Neural cell (in vitro differentiated cells): ENCODE results near the gene TNRC6C. TPM values are rescaled to one million over a fixed set of nuclear protein-coding genes. Genes with fewer than 3 reads are reported as not detected.

Experiments
- H2AFZ ChIP-seq: fragments of 200-600, 300-800 bp; sonication (generic), shearing (Covaris generic); 2 replicates; pipeline ENCODE4 v1.6.0; 2014; ENCODE audit warnings: low read depth, mild to moderate bottlenecking, antibody characterized with exemption, low read length, moderate library complexity
- H3F3A ChIP-seq: fragments of 200-600 bp; shearing (Covaris generic); 2 replicates; pipeline ENCODE4 v1.6.1; 2016; ENCODE audit warnings: mild to moderate bottlenecking, moderate library complexity, mixed read lengths, antibody characterized with exemption, low read length; ENCODE audit not compliant: insufficient read depth, poor library complexity, severe bottlenecking
- H3K27ac ChIP-seq: fragments of 200-600, 300-800 bp; sonication (generic), shearing (Covaris generic); 2 replicates; pipeline ENCODE4 v1.5.1; 2014; ENCODE audit warnings: mild to moderate bottlenecking, low read length, moderate library complexity
- H3K27me3 ChIP-seq: fragments of 300-800, 200-600 bp; sonication (generic), shearing (Covaris generic); 2 replicates; pipeline ENCODE4 v1.6.0; 2014; ENCODE audit warnings: mild to moderate bottlenecking, low read depth, low read length, moderate library complexity; ENCODE audit not compliant: insufficient read depth
- H3K36me3 ChIP-seq: fragments of 300-800, 200-600 bp; sonication (generic), shearing (Covaris generic); 2 replicates; pipeline ENCODE4 v1.5.1; 2014; ENCODE audit warnings: mild to moderate bottlenecking, antibody characterized with exemption, low read length, moderate library complexity; ENCODE audit not compliant: insufficient read depth
- H3K4me2 ChIP-seq: fragments of 300-800, 200-600 bp; sonication (generic), shearing (Covaris generic); 2 replicates; pipeline ENCODE4 v1.6.0; 2014; ENCODE audit warnings: mild to moderate bottlenecking, low read length
- H3K4me3 ChIP-seq: fragments of 300-800, 200-600 bp; sonication (generic), shearing (Covaris generic); 2 replicates; pipeline ENCODE4 v1.5.1; 2014; ENCODE audit warnings: mild to moderate bottlenecking, low read length, moderate library complexity
- H3K79me2 ChIP-seq: fragments of 200-600 bp; shearing (Covaris generic); replicated peaks from 2 replicates; pipeline ENCODE4 v1.6.0; 2014; ENCODE audit warnings: mild to moderate bottlenecking, low read length, moderate library complexity; ENCODE audit not compliant: insufficient read depth
- H3K9ac ChIP-seq: fragments of 300-800, 200-600 bp; sonication (generic), shearing (Covaris generic); 2 replicates; pipeline ENCODE4 v1.6.1; 2016; ENCODE audit warnings: mild to moderate bottlenecking, low read length, mixed read lengths
- H3K9me2 ChIP-seq: fragments of 200-600 bp; shearing (Covaris generic); 2 replicates; pipeline ENCODE4 v1.6.1; 2016; ENCODE audit warnings: mild to moderate bottlenecking, low read length, mixed read lengths; ENCODE audit not compliant: insufficient read depth
- H3K9me3 ChIP-seq: fragments of 200-600, 300-800 bp; sonication (generic), shearing (Covaris generic); 2 replicates; pipeline ENCODE4 v1.6.1; 2016; ENCODE audit warnings: mild to moderate bottlenecking, mixed run types, low read length, moderate library complexity, mixed read lengths
- H4K20me1 ChIP-seq: fragments of 200-600 bp; shearing (Covaris generic); 2 replicates; pipeline ENCODE4 v1.6.1; 2016; ENCODE audit warnings: mild to moderate bottlenecking, mixed run types; ENCODE audit not compliant: insufficient read depth
- CTCF ChIP-seq: fragments of 450-650 bp; IDR thresholded peaks from 2 replicates; pipeline ENCODE4 v1.5.1; 2014; ENCODE audit warnings: antibody characterized with exemption, mild to moderate bottlenecking, moderate library complexity; ENCODE audit not compliant: poor library complexity, severe bottlenecking
- EP300 ChIP-seq: fragments of 450-650 bp; conservative IDR thresholded peaks from 2 replicates; pipeline ENCODE4 v1.6.1; 2014; ENCODE audit warnings: antibody characterized with exemption, mild to moderate bottlenecking, moderate library complexity; ENCODE audit not compliant: poor library complexity, severe bottlenecking
- EZH2 ChIP-seq: fragments of 200-600, 300-800 bp; shearing (Covaris generic), sonication (generic); IDR thresholded peaks from 2 replicates; pipeline ENCODE4 v1.6.1; 2014; ENCODE audit warnings: antibody characterized with exemption, low read length, borderline replicate concordance, mild to moderate bottlenecking; ENCODE audit not compliant: insufficient read depth, poor library complexity, severe bottlenecking
- MXI1 ChIP-seq: fragments of 450-650 bp; conservative IDR thresholded peaks from 2 replicates; pipeline ENCODE4 v1.6.1; 2014; ENCODE audit warnings: antibody characterized with exemption, mild to moderate bottlenecking; ENCODE audit not compliant: poor library complexity, severe bottlenecking
- POLR2AphosphoS5 ChIP-seq: IDR thresholded peaks from 2 replicates; pipeline ENCODE4 v1.6.1; 2012
- RAD21 ChIP-seq: fragments of 450-650 bp; conservative IDR thresholded peaks from 2 replicates; pipeline ENCODE4 v1.6.1; 2014; ENCODE audit warnings: antibody characterized with exemption, mild to moderate bottlenecking, moderate library complexity
- SMC3 ChIP-seq: fragments of 450-650 bp; conservative IDR thresholded peaks from 2 replicates; pipeline ENCODE4 v1.6.1; 2014; ENCODE audit warnings: antibody characterized with exemption, mild to moderate bottlenecking, moderate library complexity; ENCODE audit not compliant: poor library complexity
- TAF1 ChIP-seq: IDR thresholded peaks from 2 replicates; pipeline ENCODE4 v1.6.1; 2012; ENCODE audit warnings: low read depth
- polyA plus RNA-seq: library from polyadenylated mRNA; depleted of rRNA; stranded (reverse); fragments of >200 nt; gene quantifications from 2 replicates; pipeline ENCODE4 v1.2.3, GENCODE V29; 2014
- TF ChIP-seq, protein P1 (sequence below): IDR thresholded peaks from 2 replicates; pipeline ENCODE4 v1.6.1; 2012; ENCODE audit warnings: borderline replicate concordance

TNRC6C gene
- polyA plus RNA-seq, 1 donor from 2014 or later: 15.4 TPM

- Histone ChIP-seq H3F3A (no peaks in the 10 kb centered on the region), H3K9me2 (no peaks in the 10 kb centered on the region), H3K27ac (no peak overlapping the region), H2AFZ (no peak overlapping the region), H3K79me2 (no peaks in the 10 kb centered on the region), H3K36me3 (no peaks in the 10 kb centered on the region), H4K20me1 (no peaks in the 10 kb centered on the region), H3K4me3 (no peak overlapping the region), H3K27me3 (no peaks in the 10 kb centered on the region), H3K9me3 (no peaks in the 10 kb centered on the region), H3K4me2 (no peak overlapping the region), H3K9ac (no peak overlapping the region)
- TF ChIP-seq POLR2AphosphoS5: no peak
- TF ChIP-seq, protein P1, sequence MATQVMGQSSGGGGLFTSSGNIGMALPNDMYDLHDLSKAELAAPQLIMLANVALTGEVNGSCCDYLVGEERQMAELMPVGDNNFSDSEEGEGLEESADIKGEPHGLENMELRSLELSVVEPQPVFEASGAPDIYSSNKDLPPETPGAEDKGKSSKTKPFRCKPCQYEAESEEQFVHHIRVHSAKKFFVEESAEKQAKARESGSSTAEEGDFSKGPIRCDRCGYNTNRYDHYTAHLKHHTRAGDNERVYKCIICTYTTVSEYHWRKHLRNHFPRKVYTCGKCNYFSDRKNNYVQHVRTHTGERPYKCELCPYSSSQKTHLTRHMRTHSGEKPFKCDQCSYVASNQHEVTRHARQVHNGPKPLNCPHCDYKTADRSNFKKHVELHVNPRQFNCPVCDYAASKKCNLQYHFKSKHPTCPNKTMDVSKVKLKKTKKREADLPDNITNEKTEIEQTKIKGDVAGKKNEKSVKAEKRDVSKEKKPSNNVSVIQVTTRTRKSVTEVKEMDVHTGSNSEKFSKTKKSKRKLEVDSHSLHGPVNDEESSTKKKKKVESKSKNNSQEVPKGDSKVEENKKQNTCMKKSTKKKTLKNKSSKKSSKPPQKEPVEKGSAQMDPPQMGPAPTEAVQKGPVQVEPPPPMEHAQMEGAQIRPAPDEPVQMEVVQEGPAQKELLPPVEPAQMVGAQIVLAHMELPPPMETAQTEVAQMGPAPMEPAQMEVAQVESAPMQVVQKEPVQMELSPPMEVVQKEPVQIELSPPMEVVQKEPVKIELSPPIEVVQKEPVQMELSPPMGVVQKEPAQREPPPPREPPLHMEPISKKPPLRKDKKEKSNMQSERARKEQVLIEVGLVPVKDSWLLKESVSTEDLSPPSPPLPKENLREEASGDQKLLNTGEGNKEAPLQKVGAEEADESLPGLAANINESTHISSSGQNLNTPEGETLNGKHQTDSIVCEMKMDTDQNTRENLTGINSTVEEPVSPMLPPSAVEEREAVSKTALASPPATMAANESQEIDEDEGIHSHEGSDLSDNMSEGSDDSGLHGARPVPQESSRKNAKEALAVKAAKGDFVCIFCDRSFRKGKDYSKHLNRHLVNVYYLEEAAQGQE: no peak
- no peak for TF ChIP-seq TAF1
- TF ChIP-seq RAD21: no peak
- TF ChIP-seq EP300: no peak
- TF ChIP-seq CTCF: no peak
- no peak for TF ChIP-seq SMC3
- TF ChIP-seq MXI1: no peak
- no peak for TF ChIP-seq EZH2
Measured at GRCh38 chr17:77951123-77951522, 7.4 kb upstream of the TNRC6C start.

- H3K4me2 ChIP-seq: no peak overlapping the region
- H4K20me1 ChIP-seq: no peaks in the 10 kb centered on the region
- H3F3A ChIP-seq: no peaks in the 10 kb centered on the region
- H3K9me3 ChIP-seq: no peaks in the 10 kb centered on the region
- H2AFZ ChIP-seq: no peak overlapping the region
- H3K4me3 ChIP-seq: no peak overlapping the region
- H3K79me2 ChIP-seq: no peaks in the 10 kb centered on the region
- H3K9me2 ChIP-seq: no peaks in the 10 kb centered on the region
- H3K9ac ChIP-seq: no peak overlapping the region
- no peaks in the 10 kb centered on the region for H3K36me3 ChIP-seq
- no peak overlapping the region for H3K27ac ChIP-seq
- TF ChIP-seq MXI1 (no peak), EP300 (no peak), TAF1 (no peak), SMC3 (no peak), RAD21 (no peak), EZH2 (no peak), POLR2AphosphoS5 (no peak), CTCF (no peak)
- TF ChIP-seq, protein P1: no peak
- no peaks in the 10 kb centered on the region for H3K27me3 ChIP-seq
Measured at GRCh38 chr17:77952368-77952767, 6.1 kb upstream of the TNRC6C start.
